SK-N-SH (cell line): ENCODE results near the gene RASGEF1C. TPM values are rescaled to one million over a fixed set of nuclear protein-coding genes. Genes with fewer than 3 reads are reported as not detected.
A peak's percentile ranks its signal among the peaks of the same experiment; 100 is the strongest.

Experiments
- CTCF ChIA-PET: fragments of 300-600, 350-600 bp; formaldehyde crosslinking; extraction: SDS; loops from one replicate; lab custom pipeline; 2021; lab: Yijun Ruan, JAX
- POLR2A ChIA-PET: fragments of 350-600 bp; sonication (Branson Sonifier 250); formaldehyde crosslinking; extraction: SDS; loops from one replicate; lab custom pipeline; 2020; ENCODE audit warnings: antibody characterized with exemption, inconsistent platforms; lab: Yijun Ruan, JAX
- DNase-seq: peaks from one replicate; pipeline ENCODE4 v3.0.0; 2012
- H2AFZ ChIP-seq: fragments of 200-600 bp; sonication (generic); 2 replicates; pipeline ENCODE4 v1.8.1; 2016; ENCODE audit warnings: antibody characterized with exemption, mild to moderate bottlenecking, low read depth
- H3F3A ChIP-seq: fragments of 200-600 bp; sonication (generic); replicated peaks from 2 replicates; pipeline ENCODE3; 2016; ENCODE audit warnings: antibody characterized with exemption, mild to moderate bottlenecking; ENCODE audit not compliant: insufficient read depth
- H3K27ac ChIP-seq, 2 experiments: fragments of 200-500 bp in 1 of 2; fragments of 200-600 bp in 1 of 2; sonication (Bioruptor generic) in 1 of 2; sonication (generic), shearing (Covaris generic) in 1 of 2; 2 replicates each; pipeline versions ENCODE4 v1.5.1 to v1.6.1; 2014 to 2016; ENCODE audit warnings: low read depth in 2 of 2, inconsistent platforms in 1 of 2, low read length in 1 of 2, mild to moderate bottlenecking in 1 of 2, mixed read lengths in 1 of 2
- H3K27me3 ChIP-seq: fragments of 200-600 bp; sonication (generic), shearing (Covaris generic); 2 replicates; pipeline ENCODE4 v1.6.1; 2016; ENCODE audit warnings: mixed run types; ENCODE audit not compliant: insufficient read depth
- H3K36me3 ChIP-seq, 2 experiments: fragments of 200-500 bp in 1 of 2; fragments of 200-600 bp in 1 of 2; sonication (Bioruptor generic) in 1 of 2; sonication (generic) in 1 of 2; replicated peaks in 1 of 2; 2 replicates each; pipeline versions ENCODE3 to v1.5.1; 2014 to 2016; ENCODE audit warnings: low read length in 1 of 2, mild to moderate bottlenecking in 1 of 2; ENCODE audit not compliant: insufficient read depth in 2 of 2, control insufficient read depth in 1 of 2
- H3K4me1 ChIP-seq, 2 experiments: fragments of 200-500 bp in 1 of 2; fragments of 200-600 bp in 1 of 2; sonication (Bioruptor generic) in 1 of 2; sonication (generic), shearing (Covaris generic) in 1 of 2; 2 replicates each; pipeline versions ENCODE4 v1.5.1 to v1.6.1; 2014 to 2016; ENCODE audit warnings: low read depth in 1 of 2, low read length in 1 of 2, mixed run types in 1 of 2; ENCODE audit not compliant: insufficient read depth in 2 of 2, control insufficient read depth in 1 of 2
- H3K4me2 ChIP-seq: fragments of 200-600 bp; sonication (generic), shearing (Covaris generic); 2 replicates; pipeline ENCODE4 v1.6.1; 2017; ENCODE audit warnings: mixed run types
- H3K4me3 ChIP-seq, 2 experiments: fragments of 200-500 bp in 1 of 2; fragments of 200-600 bp in 1 of 2; sonication (Bioruptor generic) in 1 of 2; sonication (generic), shearing (Covaris generic) in 1 of 2; 2 replicates each; pipeline versions ENCODE4 v1.5.1 to v1.8.1; 2014 to 2016; ENCODE audit warnings: low read depth in 2 of 2, inconsistent platforms in 1 of 2, low read length in 1 of 2, mild to moderate bottlenecking in 1 of 2, mixed read lengths in 1 of 2, moderate library complexity in 1 of 2
- H3K79me2 ChIP-seq: fragments of 200-600 bp; sonication (generic); 2 replicates; pipeline ENCODE4 v1.8.1; 2017; ENCODE audit warnings: mild to moderate bottlenecking; ENCODE audit not compliant: insufficient read depth
- H3K9ac ChIP-seq: fragments of 200-600 bp; sonication (generic); 2 replicates; pipeline ENCODE4 v1.6.1; 2017; ENCODE audit warnings: mixed run types
- H3K9me2 ChIP-seq: fragments of 200-600 bp; sonication (generic); 2 replicates; pipeline ENCODE4 v1.6.1; 2017; ENCODE audit warnings: mixed run types
- H3K9me3 ChIP-seq: fragments of 200-600 bp; sonication (generic); 2 replicates; pipeline ENCODE4 v1.6.1; 2017; ENCODE audit warnings: mixed run types, mild to moderate bottlenecking, moderate library complexity
- H4K20me1 ChIP-seq: fragments of 200-600 bp; sonication (generic); 2 replicates; pipeline ENCODE4 v1.6.1; 2017; ENCODE audit warnings: mild to moderate bottlenecking, mixed run types; ENCODE audit not compliant: insufficient read depth
- CHD2 ChIP-seq: fragments of 150-350 bp; IDR thresholded peaks from 2 replicates; pipeline ENCODE4 v1.6.1; 2018; ENCODE audit warnings: low read length; ENCODE audit not compliant: partially characterized antibody
- ELF1 ChIP-seq: IDR thresholded peaks from 2 replicates; pipeline ENCODE4 v1.4.0; 2012
- FOXJ3 ChIP-seq: sonication (generic); formaldehyde crosslinking; IDR thresholded peaks from 2 replicates; pipeline ENCODE4 v1.5.1; 2020; ENCODE audit warnings: mild to moderate bottlenecking, missing genetic modification reagents
- FOXM1 ChIP-seq: IDR thresholded peaks from 2 replicates; pipeline ENCODE4 v1.4.0; 2012; ENCODE audit warnings: low read depth, mild to moderate bottlenecking
- MEF2A ChIP-seq: IDR thresholded peaks from 2 replicates; pipeline ENCODE4 v1.4.0; 2012; ENCODE audit warnings: low read depth, borderline replicate concordance
- MXI1 ChIP-seq: IDR thresholded peaks from 2 replicates; pipeline ENCODE4 v1.6.1; 2012; ENCODE audit warnings: mild to moderate bottlenecking, low read depth, low read length, improper control_type of control experiment
- NRF1 ChIP-seq: IDR thresholded peaks from 2 replicates; pipeline ENCODE4 v1.6.1; 2012; ENCODE audit warnings: low read depth, mild to moderate bottlenecking, low read length
- PBX3 ChIP-seq: IDR thresholded peaks from 2 replicates; pipeline ENCODE4; 2012
- POLR2AphosphoS5 ChIP-seq: IDR thresholded peaks from 2 replicates; pipeline ENCODE4 v1.6.1; 2012; ENCODE audit warnings: low read depth, low read length
- RAD21 ChIP-seq: IDR thresholded peaks from 2 replicates; pipeline ENCODE4 v1.6.1; 2012; ENCODE audit warnings: mild to moderate bottlenecking, low read length
- REST ChIP-seq: IDR thresholded peaks from 2 replicates; pipeline ENCODE4 v1.6.1; 2012; ENCODE audit warnings: mild to moderate bottlenecking, low read depth, low read length, moderate library complexity
- TEAD4 ChIP-seq: IDR thresholded peaks from 2 replicates; pipeline ENCODE4 v1.4.0; 2012; ENCODE audit warnings: mild to moderate bottlenecking, borderline replicate concordance; ENCODE audit not compliant: insufficient read depth
- USF2 ChIP-seq: fragments of 150-350 bp; IDR thresholded peaks from 2 replicates; pipeline ENCODE4 v1.6.1; 2017; ENCODE audit warnings: antibody characterized with exemption, low read length, low read depth, borderline replicate concordance
- YY1 ChIP-seq: IDR thresholded peaks from 2 replicates; pipeline ENCODE4 v1.4.0; 2012; ENCODE audit warnings: low read depth, mild to moderate bottlenecking
- WGBS: methylation state at CpG from one replicate; pipeline ENCODE4 v1.1.6; 2017; ENCODE audit warnings: low lambda C conversion rate; 5-methylcytosine and 5-hydroxymethylcytosine counted together
- polyA plus RNA-seq, 3 experiments: library from polyadenylated mRNA; depleted of rRNA; stranded (reverse); fragments of >200 nt; gene quantifications; 2 replicates each; pipeline ENCODE4 v1.2.3, GENCODE V29; 2012
- TF ChIP-seq, protein P1 (sequence below): IDR thresholded peaks from 2 replicates; pipeline ENCODE4 v1.4.0; 2012; ENCODE audit warnings: low read depth

RASGEF1C gene
- polyA plus RNA-seq, 1 of the 3 experiments (the other 2 are of a cell fraction) = not detected

DNA sequence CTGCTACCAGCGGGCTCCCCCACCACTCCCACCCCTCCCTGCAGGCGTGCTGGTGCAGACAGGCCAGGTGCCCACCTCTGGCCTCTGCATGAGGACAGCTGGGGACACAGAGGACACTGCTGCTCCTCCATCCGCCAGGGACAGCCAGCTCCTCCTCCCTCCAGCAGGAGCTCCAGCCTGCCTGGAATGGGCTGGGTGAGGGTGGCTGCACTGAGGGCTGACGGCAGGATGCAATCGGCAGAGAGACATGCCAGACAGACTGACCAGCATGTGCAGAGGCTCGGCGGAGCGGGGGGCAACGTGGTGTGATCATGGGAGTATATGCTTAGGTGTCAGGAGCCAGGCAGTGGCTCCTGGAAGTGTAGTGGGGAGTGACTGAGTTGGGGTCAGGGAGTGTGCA lies 68.4 kb downstream of the RASGEF1C start (continued):
- TF ChIP-seq REST = no peak
- no peak for TF ChIP-seq USF2
- TF ChIP-seq TEAD4 = no peak

DNA sequence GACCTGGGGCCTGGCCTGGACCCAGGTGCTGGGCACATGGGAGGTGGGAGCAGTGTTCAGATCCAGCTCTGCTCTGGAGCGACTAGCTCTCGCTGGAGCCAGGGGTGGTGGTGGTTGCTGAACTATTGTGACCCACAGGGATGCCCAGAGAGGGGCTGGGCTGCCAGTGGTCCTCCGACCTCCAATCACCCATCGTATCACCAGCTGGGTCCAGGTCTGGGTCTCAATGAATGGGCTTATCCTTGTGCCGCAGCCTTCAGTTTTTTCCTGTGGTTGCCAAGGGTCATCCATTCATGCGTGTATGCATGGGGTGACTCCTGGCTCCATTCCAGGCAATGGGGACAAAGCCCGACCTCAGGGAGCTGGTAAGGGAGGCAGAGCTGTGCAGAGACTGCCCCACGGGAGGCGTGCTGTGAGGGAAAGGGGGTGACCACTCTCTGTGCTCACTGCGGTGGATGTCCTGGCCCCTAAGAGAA lies 68.9 kb downstream of the RASGEF1C start:
- Histone ChIP-seq H3K9ac (no peak overlapping the region), H3K27me3 (no peaks in the 10 kb centered on the region), H3K9me3 (no peaks in the 10 kb centered on the region), H3F3A (no peaks in the 10 kb centered on the region), H3K4me3 (no peak overlapping the region), H3K36me3 (no peaks in the 10 kb centered on the region), H3K27ac (no peak overlapping the region), H2AFZ (no peak overlapping the region), H3K9me2 (no peaks in the 10 kb centered on the region), H3K79me2 (no peaks in the 10 kb centered on the region), H4K20me1 (no peaks in the 10 kb centered on the region), H3K4me1 (peaks cover 0 to 3% of the 10 kb centered on the region in 2 experiments; a peak in 1 of 4 replicates), H3K4me2 (no peak overlapping the region)
- TF ChIP-seq ELF1 (no peak), YY1 (no peak), POLR2AphosphoS5 (no peak), MEF2A (no peak), PBX3 (no peak), CHD2 (no peak), MXI1 (no peak), FOXM1 (no peak), FOXJ3 (CRISPR knock-in tag) (no peak), NRF1 (no peak), RAD21 (no peak), REST (no peak)
- TF ChIP-seq, protein P1, sequence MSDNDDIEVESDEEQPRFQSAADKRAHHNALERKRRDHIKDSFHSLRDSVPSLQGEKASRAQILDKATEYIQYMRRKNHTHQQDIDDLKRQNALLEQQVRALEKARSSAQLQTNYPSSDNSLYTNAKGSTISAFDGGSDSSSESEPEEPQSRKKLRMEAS = no peak
- WGBS = 55% methylated on average over 3 of the region's 10 CpGs
- peak; percentile 22 for DNase-seq
- ChIA-PET POLR2A (no interaction called here), CTCF (interaction anchor here (0.9 to 4.4 kb wide), 5 partner anchors 12 to 529 kb away, joined by 3 to 30 read pairs (median 3); partner anchors contain the start of gene RASGEF1C)
